ENCODE results near the gene SH3GL1. TPM values are rescaled to one million over a fixed set of nuclear protein-coding genes. Genes with fewer than 3 reads are reported as not detected.

SH3GL1 gene
- total RNA-seq, 1 experiment from 2014 or later, result 59.8 TPM

DNA sequence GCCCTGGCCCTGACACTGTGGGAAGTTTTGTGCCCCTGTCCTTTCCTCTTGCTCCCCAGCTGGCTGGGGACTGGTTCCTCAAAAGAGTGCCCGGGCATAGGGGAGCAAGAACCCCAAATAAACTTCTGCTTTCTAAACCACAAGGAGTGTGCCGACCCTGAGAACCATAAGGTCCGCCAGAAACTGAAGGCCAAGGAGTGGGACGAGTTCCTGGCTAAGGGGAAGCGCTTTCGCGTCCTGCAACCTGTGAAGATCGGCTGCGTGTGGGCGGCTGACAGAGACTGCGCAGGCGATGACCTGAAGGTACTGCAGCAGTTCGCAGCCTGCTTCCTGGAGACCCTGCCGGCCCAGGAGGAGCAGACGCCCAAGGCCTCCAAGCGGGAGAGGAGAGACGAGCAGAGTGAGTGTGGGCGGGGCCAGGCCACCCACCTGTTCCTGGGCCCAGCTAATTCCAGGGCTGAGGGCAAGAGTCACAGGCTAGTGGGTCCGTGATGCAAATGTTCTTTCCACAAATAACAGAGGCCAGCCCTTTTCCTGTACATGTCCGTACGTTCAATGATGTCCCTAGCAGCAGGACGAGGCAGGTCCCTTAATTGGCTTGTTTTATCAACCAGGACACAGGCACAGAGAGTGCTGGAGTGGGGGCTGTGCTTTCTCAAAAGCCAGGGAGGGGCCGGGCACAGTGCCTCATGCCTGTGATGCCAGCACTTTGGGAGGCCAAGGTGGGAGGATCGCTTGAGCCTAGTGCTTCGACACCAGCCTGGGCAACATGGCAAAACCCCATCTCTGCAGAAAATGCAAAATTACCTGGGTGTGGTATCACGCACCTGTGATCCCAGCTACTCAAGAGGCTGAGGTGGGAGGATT, 31.7 kb upstream of the SH3GL1 start:
- H4K20me1 ChIP-seq (ENCODE audit: low read length), result no peaks in the 10 kb centered on the region
- H3K4me3 ChIP-seq (ENCODE audit: low read length), result no peak overlapping the region
- no peaks in the 10 kb centered on the region for H3K27me3 ChIP-seq (ENCODE audit: low read length)
- H3K36me3 ChIP-seq (ENCODE audit: low read depth, low read length), result peaks cover 4% of the 10 kb centered on the region; the same call in 1 of the 2 replicates
- intact Hi-C loops (cut with micrococcal nuclease), result no loop called here
- TF ChIP-seq EZH2 (IDR thresholded peaks at IDR 0.05; ENCODE audit: low read length, unreplicated experiment) (no peak), EZH2phosphoT487 (IDR thresholded peaks at IDR 0.05; ENCODE audit: borderline replicate concordance, low read length) (no peak)
- TF ChIP-seq, protein P1, sequence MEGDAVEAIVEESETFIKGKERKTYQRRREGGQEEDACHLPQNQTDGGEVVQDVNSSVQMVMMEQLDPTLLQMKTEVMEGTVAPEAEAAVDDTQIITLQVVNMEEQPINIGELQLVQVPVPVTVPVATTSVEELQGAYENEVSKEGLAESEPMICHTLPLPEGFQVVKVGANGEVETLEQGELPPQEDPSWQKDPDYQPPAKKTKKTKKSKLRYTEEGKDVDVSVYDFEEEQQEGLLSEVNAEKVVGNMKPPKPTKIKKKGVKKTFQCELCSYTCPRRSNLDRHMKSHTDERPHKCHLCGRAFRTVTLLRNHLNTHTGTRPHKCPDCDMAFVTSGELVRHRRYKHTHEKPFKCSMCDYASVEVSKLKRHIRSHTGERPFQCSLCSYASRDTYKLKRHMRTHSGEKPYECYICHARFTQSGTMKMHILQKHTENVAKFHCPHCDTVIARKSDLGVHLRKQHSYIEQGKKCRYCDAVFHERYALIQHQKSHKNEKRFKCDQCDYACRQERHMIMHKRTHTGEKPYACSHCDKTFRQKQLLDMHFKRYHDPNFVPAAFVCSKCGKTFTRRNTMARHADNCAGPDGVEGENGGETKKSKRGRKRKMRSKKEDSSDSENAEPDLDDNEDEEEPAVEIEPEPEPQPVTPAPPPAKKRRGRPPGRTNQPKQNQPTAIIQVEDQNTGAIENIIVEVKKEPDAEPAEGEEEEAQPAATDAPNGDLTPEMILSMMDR (conservative IDR thresholded peaks at IDR 0.05; ENCODE audit: low read depth, low read length), result no peak
- DNase-seq (no peak), ATAC-seq (no peak)
- no peaks in the 10 kb centered on the region for H3K9me2 ChIP-seq (replicated peaks; ENCODE audit: low read length)
- H3F3A ChIP-seq (ENCODE audit: low read length, unreplicated experiment), result no peaks in the 10 kb centered on the region
- CTCF ChIA-PET, result no interaction called here
- no peak overlapping the region for H2AFZ ChIP-seq (ENCODE audit: low read length)
- no peaks in the 10 kb centered on the region for H3K9me3 ChIP-seq (ENCODE audit: low read length)
- no TSS peak for BruUV-seq (replicated peaks)
- H3K27ac ChIP-seq (ENCODE audit: low read length), result no peak overlapping the region
- no peak overlapping the region for H3K4me2 ChIP-seq (ENCODE audit: low read length)
- H3K9ac ChIP-seq (ENCODE audit: low read length), result no peak overlapping the region
- no peaks in the 10 kb centered on the region for H3K4me1 ChIP-seq (ENCODE audit: insufficient read depth, low read length)
- POLR2A ChIA-PET (ENCODE audit: unreplicated experiment), result no interaction called here
- no peaks in the 10 kb centered on the region for H3K79me2 ChIP-seq (ENCODE audit: low read length)

- Histone ChIP-seq H3K4me3 (ENCODE audit: low read length) (no peak overlapping the region), H2AFZ (ENCODE audit: low read length) (no peak overlapping the region), H3K9me2 (replicated peaks; ENCODE audit: low read length) (no peaks in the 10 kb centered on the region), H3K4me2 (ENCODE audit: low read length) (no peak overlapping the region), H4K20me1 (ENCODE audit: low read length) (no peaks in the 10 kb centered on the region), H3K27ac (ENCODE audit: low read length) (no peak overlapping the region), H3K36me3 (ENCODE audit: low read depth, low read length) (peaks cover 4% of the 10 kb centered on the region; the same call in 1 of the 2 replicates), H3K27me3 (ENCODE audit: low read length) (no peaks in the 10 kb centered on the region), H3K9me3 (ENCODE audit: low read length) (no peaks in the 10 kb centered on the region), H3K9ac (ENCODE audit: low read length) (no peak overlapping the region), H3K79me2 (ENCODE audit: low read length) (no peaks in the 10 kb centered on the region), H3K4me1 (ENCODE audit: insufficient read depth, low read length) (no peaks in the 10 kb centered on the region), H3F3A (ENCODE audit: low read length, unreplicated experiment) (no peaks in the 10 kb centered on the region)
- DNase-seq (no peak), ATAC-seq (no peak)
- TF ChIP-seq EZH2phosphoT487 (IDR thresholded peaks at IDR 0.05; ENCODE audit: borderline replicate concordance, low read length) (no peak), EZH2 (IDR thresholded peaks at IDR 0.05; ENCODE audit: low read length, unreplicated experiment) (no peak)
- TF ChIP-seq, protein P1 (conservative IDR thresholded peaks at IDR 0.05; ENCODE audit: low read depth, low read length), result no peak
- ChIA-PET CTCF (no interaction called here), POLR2A (ENCODE audit: unreplicated experiment) (no interaction called here)
- intact Hi-C loops (cut with micrococcal nuclease), result no loop called here
- BruUV-seq (replicated peaks), result no TSS peak
These were observed 30.9 kb upstream of the SH3GL1 start for GRCh38 chr19:4431296-4431695.

- no peak overlapping the region for H3K9ac ChIP-seq (ENCODE audit: low read length)
- no peaks in the 10 kb centered on the region for H3K79me2 ChIP-seq (ENCODE audit: low read length)
- BruUV-seq (replicated peaks), result no TSS peak
- H3K36me3 ChIP-seq (ENCODE audit: low read depth, low read length), result peaks cover 4% of the 10 kb centered on the region; the same call in 1 of the 2 replicates
- no peaks in the 10 kb centered on the region for H4K20me1 ChIP-seq (ENCODE audit: low read length)
- H2AFZ ChIP-seq (ENCODE audit: low read length), result no peak overlapping the region
- ATAC-seq (no peak), DNase-seq (no peak)
- POLR2A ChIA-PET (ENCODE audit: unreplicated experiment), result no interaction called here
- H3F3A ChIP-seq (ENCODE audit: low read length, unreplicated experiment), result no peaks in the 10 kb centered on the region
- H3K4me2 ChIP-seq (ENCODE audit: low read length), result no peak overlapping the region
- TF ChIP-seq EZH2phosphoT487 (IDR thresholded peaks at IDR 0.05; ENCODE audit: borderline replicate concordance, low read length), result no peak
- TF ChIP-seq, protein P1 (conservative IDR thresholded peaks at IDR 0.05; ENCODE audit: low read depth, low read length), result no peak
- TF ChIP-seq EZH2 (IDR thresholded peaks at IDR 0.05; ENCODE audit: low read length, unreplicated experiment), result no peak
- H3K4me1 ChIP-seq (ENCODE audit: insufficient read depth, low read length), result no peaks in the 10 kb centered on the region
- no peak overlapping the region for H3K4me3 ChIP-seq (ENCODE audit: low read length)
- H3K27ac ChIP-seq (ENCODE audit: low read length), result no peak overlapping the region
- no peaks in the 10 kb centered on the region for H3K27me3 ChIP-seq (ENCODE audit: low read length)
- intact Hi-C loops (cut with micrococcal nuclease), result no loop called here
- H3K9me3 ChIP-seq (ENCODE audit: low read length), result no peaks in the 10 kb centered on the region
- CTCF ChIA-PET, result no interaction called here
- no peaks in the 10 kb centered on the region for H3K9me2 ChIP-seq (replicated peaks; ENCODE audit: low read length)
These were observed 30.4 kb upstream of the SH3GL1 start for GRCh38 chr19:4430760-4431159.
